NCI-H446 treated with DMSO at 0.1 percent for 48 hours (cell line): ENCODE data around the gene USP2.

ENCODE experiments used
- DNase-seq: peaks from one replicate; lab custom pipeline; 2025; lab: John Stamatoyannopoulos, UW

Gene USP2

GRCh38 chr11:119323532-119324033, 57.9 kb downstream of the USP2 start:
- DNase-seq: peak; percentile 41

- DNase-seq: no peak
Observed at GRCh38 chr11:119322921-119323531, 58.5 kb downstream of the USP2 start.

- DNase-seq: no peak
Observed at GRCh38 chr11:119322360-119322739, 59.1 kb downstream of the USP2 start.

GRCh38 chr11:119320776-119321524, 60.5 kb downstream of the USP2 start:
- no peak for DNase-seq

GRCh38 chr11:119320240-119320775, 61.2 kb downstream of the USP2 start:
- no peak for DNase-seq

- no peak for DNase-seq
Observed at GRCh38 chr11:119319700-119320239, 61.7 kb downstream of the USP2 start.

- no peak for DNase-seq
Observed at GRCh38 chr11:119319136-119319699, 62.3 kb downstream of the USP2 start.

- DNase-seq: peak; percentile 47
Observed at GRCh38 chr11:119318240-119319135, 63.0 kb downstream of the USP2 start.

- no peak for DNase-seq
Observed at GRCh38 chr11:119317592-119318239, 63.8 kb downstream of the USP2 start.

GRCh38 chr11:119316729-119317591, 64.5 kb downstream of the USP2 start, which contains the start of gene MCAM:
Gene MCAM (minus strand): TSS chr11:119317130. CDS start chr11:119317101, 29 bp downstream.
- DNase-seq: peak; percentile 38

GRCh38 chr11:119316016-119316728, 65.3 kb downstream of the USP2 start:
- peak; percentile 56 for DNase-seq

- DNase-seq: no peak
Observed at GRCh38 chr11:119315131-119316015, 66.1 kb downstream of the USP2 start.

- no peak for DNase-seq
Observed at GRCh38 chr11:119314726-119315125, 66.8 kb downstream of the USP2 start.

- DNase-seq: no peak
Observed at GRCh38 chr11:119310682-119311052, 70.8 kb downstream of the USP2 start.

GRCh38 chr11:119309953-119310681, 71.4 kb downstream of the USP2 start:
- no peak for DNase-seq

- no peak for DNase-seq
Observed at GRCh38 chr11:119309411-119309810, 72.1 kb downstream of the USP2 start.

GRCh38 chr11:119307974-119308373, 73.5 kb downstream of the USP2 start:
- DNase-seq: no peak

- no peak for DNase-seq
Observed at GRCh38 chr11:119307219-119307618, 74.3 kb downstream of the USP2 start.
